HG02798 (cell line): ENCODE data around the gene TMEM212.
A peak's percentile ranks its signal among the peaks of the same experiment; 100 is the strongest.

Experiments
- ATAC-seq: cut with Tn5 transposase; IDR thresholded peaks from one replicate; pipeline ENCODE4 v1.9.1; 2021; ENCODE audit warnings: mild to moderate bottlenecking; ENCODE audit not compliant: unreplicated experiment, poor library complexity

TMEM212 gene

DNA sequence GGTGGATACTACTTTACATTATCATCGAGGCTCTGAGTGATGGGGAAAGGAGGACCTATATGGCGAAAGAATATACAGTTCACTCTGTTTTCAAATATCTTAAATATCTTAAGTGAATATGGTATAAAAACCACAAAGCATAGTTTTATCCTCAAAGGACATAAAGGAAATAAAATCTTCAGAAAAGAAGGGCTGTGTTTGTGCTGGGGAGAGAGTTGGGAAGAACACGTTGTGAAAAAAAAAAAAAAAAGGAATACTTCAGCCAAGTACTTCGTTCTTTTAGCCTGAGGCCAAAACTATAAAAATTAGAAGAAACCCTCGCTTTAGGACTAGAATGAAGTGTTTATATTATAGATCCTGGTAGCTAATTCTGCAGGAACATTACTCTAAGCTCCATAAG, 10.2 kb upstream of the TMEM212 start:
- no peak for ATAC-seq

GRCh38 chr3:171833789-171834460, 9.2 kb upstream of the TMEM212 start:
- peak; percentile 53 for ATAC-seq

GRCh38 chr3:171834461-171834801, 8.7 kb upstream of the TMEM212 start:
- no peak for ATAC-seq

DNA sequence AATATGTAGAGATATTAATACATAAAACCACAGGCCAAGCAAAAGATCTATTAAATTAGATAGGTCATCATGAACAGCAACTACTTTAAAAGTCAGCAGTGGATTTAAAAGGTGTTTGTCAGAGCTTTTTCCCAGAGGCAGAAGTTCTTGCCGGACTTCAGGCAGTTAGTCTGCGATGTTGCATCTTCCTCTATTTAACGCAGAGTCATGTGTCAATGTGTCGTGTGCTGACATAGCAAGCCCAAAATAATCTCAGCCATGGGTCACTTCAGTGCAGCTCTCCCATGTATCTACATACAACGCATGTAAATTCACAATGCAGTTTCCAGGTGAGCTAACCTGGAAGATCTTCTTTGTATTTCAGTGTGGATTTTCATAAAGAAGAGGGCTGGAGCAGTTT, 8.0 kb upstream of the TMEM212 start:
- ATAC-seq: no peak

DNA sequence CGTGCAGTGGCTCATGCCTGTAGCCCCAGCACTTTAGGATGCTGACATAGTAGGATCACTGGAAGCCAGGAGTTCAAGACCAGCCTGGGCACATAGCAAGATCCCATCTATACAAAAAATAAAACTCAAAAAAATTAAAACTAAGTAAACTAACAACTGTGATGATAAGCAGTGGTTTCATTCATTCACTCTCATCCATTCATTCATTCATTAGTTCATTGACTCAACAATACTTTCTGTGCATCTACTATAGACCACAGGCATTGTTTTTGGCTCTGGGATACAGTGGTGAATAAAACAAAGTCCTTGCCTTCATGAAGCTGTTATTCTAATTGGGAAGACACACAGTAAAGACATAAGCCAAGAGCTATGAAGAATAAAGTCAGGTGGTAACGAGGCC, 7.5 kb upstream of the TMEM212 start:
- no peak for ATAC-seq

GRCh38 chr3:171836855-171837254, 6.3 kb upstream of the TMEM212 start:
- no peak for ATAC-seq

- ATAC-seq: no peak
Observed at GRCh38 chr3:171837698-171838097, 5.5 kb upstream of the TMEM212 start.

DNA sequence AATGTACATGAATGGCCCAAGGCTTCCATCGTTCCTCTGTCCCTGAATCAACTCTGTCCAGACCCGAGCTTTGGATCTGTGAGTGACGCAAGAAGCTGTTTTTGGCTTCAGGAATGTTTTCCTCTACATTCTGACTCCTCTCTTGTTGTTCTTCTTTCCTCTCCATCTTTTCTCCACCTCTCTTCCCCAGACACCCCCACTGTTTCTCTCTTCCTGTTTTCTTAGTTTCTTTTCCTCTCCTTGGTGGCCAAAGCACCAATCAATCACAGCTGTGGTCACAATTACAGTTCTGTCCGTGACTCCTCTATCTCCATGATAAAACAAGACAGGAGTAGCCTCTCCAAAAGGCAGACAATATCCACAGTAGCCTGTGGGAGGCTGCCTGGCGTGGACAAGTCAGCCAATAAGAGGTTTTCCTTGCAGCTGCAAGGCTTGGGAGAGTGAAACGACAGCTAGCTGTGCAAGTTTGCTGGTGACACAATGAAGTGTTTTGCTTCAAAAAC, 4.9 kb upstream of the TMEM212 start:
- peak; percentile 46 for ATAC-seq

DNA sequence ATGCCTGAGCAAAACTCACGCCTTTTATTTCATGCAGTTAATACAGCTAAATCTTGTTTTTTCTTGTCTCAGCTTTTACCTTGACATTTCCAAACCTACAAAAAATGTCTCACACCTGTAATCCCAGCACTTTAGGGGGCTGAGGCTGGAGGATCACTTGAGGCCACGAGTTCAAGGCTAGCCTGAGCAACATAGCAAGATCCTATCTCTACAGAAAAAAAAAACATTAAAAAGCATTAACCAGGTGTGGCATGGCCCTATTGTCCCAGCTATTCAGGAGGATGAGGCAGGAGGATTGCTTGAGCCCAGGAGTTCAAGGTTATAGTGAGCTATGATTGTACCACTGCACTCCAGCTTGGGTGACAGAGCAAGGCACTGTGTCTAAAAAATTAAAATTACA, 3.9 kb upstream of the TMEM212 start:
- ATAC-seq: no peak

DNA sequence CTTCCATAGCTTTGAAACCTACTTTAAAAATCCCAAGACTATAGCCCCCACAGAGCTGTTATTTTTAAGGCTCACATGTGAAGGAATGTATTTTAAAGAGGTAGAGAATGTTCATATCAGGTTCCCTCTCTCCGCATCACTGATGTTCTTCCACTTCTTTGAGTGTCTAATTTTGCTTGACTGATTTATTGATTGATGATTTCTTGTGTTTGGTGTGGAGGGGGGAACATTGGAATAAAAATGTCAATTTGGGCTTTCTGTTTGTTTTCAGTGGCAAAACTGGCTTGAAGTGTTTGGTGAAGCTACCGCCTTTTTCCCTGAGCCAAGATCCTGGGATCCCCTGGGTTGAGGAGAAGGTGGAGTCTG, 2.7 kb upstream of the TMEM212 start:
- ATAC-seq: no peak

DNA sequence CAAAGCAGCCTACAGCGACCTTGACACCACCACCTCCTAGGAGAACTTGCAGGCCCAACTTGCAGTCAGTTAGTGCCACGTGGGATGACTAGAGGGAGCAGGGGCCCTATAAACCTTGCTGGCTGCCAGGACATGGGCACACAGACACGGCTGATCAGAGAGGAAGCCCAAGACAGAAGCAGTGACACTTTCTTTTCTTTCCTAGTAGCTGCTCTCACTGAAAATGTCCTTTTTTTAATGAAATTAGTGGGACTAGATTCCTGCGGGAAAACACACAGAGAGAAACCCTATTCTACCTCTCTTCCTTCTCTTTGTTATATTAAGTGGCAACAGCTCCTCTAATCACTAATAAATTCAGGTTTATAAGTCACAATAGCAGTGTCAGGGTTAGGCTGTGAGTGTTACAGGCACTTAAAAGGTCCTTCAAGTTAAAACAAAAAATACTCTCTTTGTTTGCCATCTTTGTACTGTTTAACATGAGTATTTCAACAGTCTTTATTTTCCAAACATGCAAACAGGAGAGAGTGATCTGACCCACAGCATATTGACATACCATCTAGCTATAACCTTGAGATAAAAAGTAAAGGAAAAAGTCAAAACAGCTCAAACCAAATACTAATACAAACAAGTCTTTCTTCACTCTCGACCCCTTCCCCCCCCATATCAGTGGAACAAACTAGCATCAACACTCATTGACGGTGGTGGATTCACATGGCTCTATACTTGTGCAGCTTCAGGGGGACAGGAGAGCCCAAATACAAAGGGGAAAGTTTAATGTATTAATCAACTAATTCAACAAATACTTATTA, 2.1 kb upstream of the TMEM212 start:
- ATAC-seq: no peak

DNA sequence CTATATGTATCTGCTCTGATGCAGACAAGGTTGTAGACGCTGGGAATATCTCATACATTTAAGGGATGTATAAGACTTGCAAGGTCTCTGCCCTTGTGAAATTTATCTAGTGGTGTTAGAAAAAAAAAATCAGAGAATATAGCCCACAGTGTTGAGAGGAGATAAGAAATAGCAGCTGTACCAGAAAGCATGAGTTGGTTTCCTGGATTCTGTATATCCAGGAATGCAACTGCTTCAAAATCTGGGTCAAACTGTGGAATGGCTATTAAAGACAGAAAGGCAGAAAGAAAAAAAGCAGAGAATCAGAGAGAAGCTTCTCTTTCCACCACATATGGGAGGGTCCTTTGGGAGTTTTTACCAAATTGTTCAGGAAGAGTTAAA, 1.5 kb upstream of the TMEM212 start:
- ATAC-seq: no peak

GRCh38 chr3:171844873-171845272, 1.7 kb downstream of the TMEM212 start:
- ATAC-seq: no peak

GRCh38 chr3:171845481-171846284, 2.5 kb downstream of the TMEM212 start:
- no peak for ATAC-seq

- peak; percentile 94 for ATAC-seq
Observed at GRCh38 chr3:171846597-171846996, 3.4 kb downstream of the TMEM212 start.

GRCh38 chr3:171847133-171847532, 4.0 kb downstream of the TMEM212 start:
- no peak for ATAC-seq

DNA sequence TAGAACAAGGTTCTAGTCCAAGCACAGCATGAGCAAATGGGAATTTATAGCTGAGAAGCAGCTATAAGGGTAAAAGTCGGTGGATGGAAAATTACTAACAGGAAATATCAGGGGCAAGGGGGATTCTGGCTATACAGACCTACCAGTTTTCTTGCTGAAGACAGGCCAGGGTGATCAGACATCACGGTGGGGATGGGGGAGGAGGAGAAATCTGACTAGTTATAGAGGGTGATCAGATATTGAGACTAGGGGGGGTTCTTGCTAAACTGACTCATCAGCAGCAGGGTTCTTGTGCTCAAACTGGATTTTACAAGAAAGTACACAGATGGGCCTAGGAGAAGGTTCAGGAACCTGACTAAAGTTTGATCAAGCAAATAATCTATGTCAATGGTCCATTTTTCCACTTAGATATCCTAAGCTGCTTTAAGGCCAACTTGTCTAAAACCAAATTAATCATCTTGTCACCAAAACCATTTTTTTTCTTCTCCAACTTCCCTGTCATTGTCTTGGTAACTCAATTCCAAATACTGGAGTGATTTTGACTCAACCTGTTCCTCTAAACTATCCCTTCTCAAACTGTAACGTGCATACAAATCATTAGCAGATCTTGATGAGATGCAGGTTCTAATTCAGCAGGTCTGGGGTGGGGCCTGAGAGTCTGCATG, 4.6 kb downstream of the TMEM212 start:
- no peak for ATAC-seq

DNA sequence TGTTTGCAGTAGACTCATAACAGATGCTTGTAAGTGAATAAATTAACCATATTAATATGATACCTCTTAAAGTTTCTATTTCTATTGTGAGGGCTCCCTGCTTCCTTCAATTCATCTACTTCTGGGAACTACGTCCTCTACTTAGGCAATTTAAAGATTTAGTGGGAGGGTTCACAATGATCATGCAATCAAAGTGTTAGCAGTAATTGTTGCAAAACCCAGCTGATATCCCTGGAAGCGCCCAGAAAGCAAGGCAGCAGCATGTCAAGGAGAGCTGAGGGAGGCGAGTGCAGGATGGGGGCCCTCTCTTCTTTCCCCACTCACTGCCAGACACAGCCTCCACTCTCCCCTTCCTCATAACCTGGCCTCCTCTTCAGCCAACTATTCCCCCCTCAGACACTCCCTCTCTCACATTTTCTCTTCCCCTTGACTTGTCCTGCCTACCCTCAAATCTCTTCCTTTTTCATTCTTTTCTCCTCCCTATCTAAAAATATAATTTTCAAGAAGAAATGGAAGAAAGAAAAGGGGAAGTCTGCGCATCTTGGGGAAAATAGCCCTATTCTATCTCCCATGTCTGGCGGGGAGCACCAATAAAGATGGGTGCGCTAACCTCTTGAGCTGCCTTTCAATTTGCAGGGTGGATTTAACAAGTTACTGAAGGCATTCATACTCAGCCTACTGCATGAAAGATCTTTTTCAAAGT, 6.6 kb downstream of the TMEM212 start:
- ATAC-seq: no peak

DNA sequence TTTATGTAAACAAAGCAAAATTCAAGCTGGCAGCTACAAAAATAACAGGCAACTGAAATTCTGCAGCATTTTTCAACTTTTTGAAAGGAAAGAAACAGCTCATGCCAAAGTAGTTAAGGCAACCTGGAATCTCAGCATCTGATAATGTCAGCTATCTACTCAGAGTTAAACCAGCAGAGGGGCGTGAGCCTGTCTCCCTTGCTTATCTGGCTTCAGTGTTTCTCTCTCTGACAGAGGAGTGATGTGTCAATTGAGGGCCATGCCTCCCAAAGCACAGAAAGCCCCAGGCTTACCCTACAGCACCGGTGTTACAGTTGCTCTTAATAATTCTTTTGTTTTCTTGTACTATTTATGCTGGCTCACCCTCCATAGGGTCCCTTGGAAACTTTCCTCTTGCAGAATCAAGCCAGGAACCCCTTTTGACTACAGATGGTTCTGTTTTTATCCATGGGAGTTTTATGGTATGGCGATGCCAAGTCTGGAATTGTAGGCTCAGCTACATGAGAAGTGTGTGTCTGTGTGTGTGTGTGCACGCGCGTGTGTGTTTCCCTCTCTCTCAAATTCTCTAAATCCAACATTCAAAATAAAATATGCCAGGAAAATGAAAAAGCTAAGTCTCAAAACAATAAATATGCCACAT, 7.3 kb downstream of the TMEM212 start:
- ATAC-seq: no peak
